Upper lobe of left lung (tissue), 6 donors: Measurements from ENCODE around the gene ACTG1. TPM values are rescaled to one million over a fixed set of nuclear protein-coding genes. Genes with fewer than 3 reads are reported as not detected.

Source experiments
- ATAC-seq, 2 donors: fragments of 200-7000 bp; cut with Tn5 transposase; one replicate each; pipeline ENCODE4 v1.9.1; 2022; ENCODE audit warnings: mild to moderate bottlenecking in 2 of 2, moderate library complexity in 2 of 2; ENCODE audit not compliant: low FRiP score in 2 of 2
- DNase-seq, 2 donors: peaks; one replicate each; pipeline ENCODE4 v3.0.0-alpha.2; 2019 to 2020
- H3K27ac ChIP-seq, 4 donors: fragments of 200-600 bp; sonication (generic); one replicate each; pipeline ENCODE4 v1.5.1; 2016 to 2019
- H3K27me3 ChIP-seq, 4 donors: fragments of 200-600 bp; sonication (generic); one replicate each; pipeline ENCODE4 v1.5.1; 2017 to 2019
- H3K36me3 ChIP-seq, 4 donors: fragments of 200-600 bp; sonication (generic); one replicate each; pipeline ENCODE4 v1.5.1; 2016 to 2019
- H3K4me1 ChIP-seq, 4 donors: fragments of 200-600 bp; sonication (generic); one replicate each; pipeline ENCODE4 v1.5.1; 2018 to 2019
- H3K4me3 ChIP-seq, 4 donors: fragments of 200-600 bp; sonication (generic); one replicate each; pipeline ENCODE4 v1.5.1; 2017 to 2019; ENCODE audit warnings: mild to moderate bottlenecking in 2 of 4, moderate library complexity in 1 of 4
- H3K9me3 ChIP-seq, 4 donors: fragments of 200-600 bp; sonication (generic); one replicate each; pipeline ENCODE4 v1.5.1; 2018 to 2019
- EP300 ChIP-seq, 4 donors: sonication (generic); formaldehyde crosslinking; IDR thresholded peaks; one replicate each; pipeline ENCODE4 v1.5.1; 2017; ENCODE audit warnings: antibody characterized with exemption in 4 of 4, control low read depth in 2 of 4
- POLR2A ChIP-seq, 4 donors: fragments of 450-650 bp; IDR thresholded peaks; one replicate each; pipeline ENCODE4 v1.5.1; 2016 to 2017; ENCODE audit warnings: antibody characterized with exemption in 4 of 4, mild to moderate bottlenecking in 2 of 4
- POLR2AphosphoS5 ChIP-seq, 2 donors: sonication (generic); formaldehyde crosslinking; IDR thresholded peaks; one replicate each; pipeline ENCODE4 v1.5.1; 2017; ENCODE audit warnings: antibody characterized with exemption in 2 of 2
- WGBS, 2 donors: methylation state at CpG; one replicate each; pipeline ENCODE4 v1.1.5; 2017 to 2018; 5-methylcytosine and 5-hydroxymethylcytosine counted together
- total RNA-seq, 6 donors: library from RNA; depleted of rRNA in 4 of 6; stranded (reverse); fragments of >200 nt in 4 of 6; gene quantifications; one replicate each; pipeline versions ENCODE4 v1.1.0 to v1.2.1, GENCODE V29; 2016 to 2021
- TF ChIP-seq, protein P1 (sequence below), 6 experiments: fragments of 450-650 bp in 4 of 6; fragments of 200-600 bp in 2 of 6; sonication (generic) in 2 of 6; IDR thresholded peaks; one replicate each; pipeline ENCODE4 v1.5.1; 2016 to 2019; ENCODE audit warnings: antibody characterized with exemption in 6 of 6
- donor health status: DM: no; HTN: no; CAD: no; lungs with moderate emphysema.
- donor health status: DM: no; HTN: yes; CAD: no; lungs with severe emphysema.

Gene ACTG1
- total RNA-seq, 6 donors from 2014 or later: 902 to 3,864 (median 2,097) TPM

DNA sequence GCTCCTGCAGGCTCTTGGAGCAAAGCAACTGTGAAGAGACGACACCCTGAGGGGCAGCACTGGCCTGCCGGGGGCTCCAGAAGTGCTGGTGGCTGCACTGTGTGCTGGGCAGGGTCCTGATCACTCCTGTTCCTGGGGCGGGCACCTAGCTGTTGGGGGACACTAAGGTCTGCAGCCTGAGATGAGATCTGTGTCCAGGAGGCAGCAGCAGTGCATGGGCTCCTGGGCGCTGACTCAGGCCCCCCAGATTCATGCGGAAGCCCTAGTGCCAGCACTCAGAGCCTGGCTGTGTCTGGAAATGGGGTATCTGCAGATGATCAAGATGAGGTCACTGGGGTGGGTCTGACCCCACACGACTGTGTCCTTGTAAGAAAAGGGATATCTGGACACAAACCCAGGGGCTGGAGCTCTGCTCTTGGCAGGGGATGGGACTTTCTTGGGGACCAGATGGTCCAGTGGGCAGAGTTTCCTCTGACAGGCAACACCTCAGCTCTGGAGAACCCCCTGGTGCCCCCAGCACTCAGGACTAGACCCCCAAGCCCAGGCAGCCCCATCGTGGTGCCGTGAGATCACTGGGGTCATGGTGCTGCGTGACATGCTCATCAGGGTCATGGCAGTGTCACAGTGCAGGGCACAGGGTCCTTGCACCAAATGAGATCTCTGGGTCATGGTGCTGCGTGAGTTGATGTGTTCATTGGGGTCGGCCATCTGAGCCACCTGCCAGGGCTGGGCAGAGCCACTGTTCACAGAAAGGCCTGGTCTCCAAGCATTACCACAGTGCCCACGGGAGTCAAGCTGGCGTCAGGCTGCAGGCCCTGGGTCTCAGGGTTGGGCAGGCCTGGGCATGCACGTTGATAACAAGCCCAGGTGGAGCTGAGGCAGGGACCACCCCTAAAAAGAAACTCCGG, 30.1 kb upstream of the ACTG1 start:
- H3K27ac ChIP-seq: no peak overlapping the region
- ATAC-seq (no peak), DNase-seq (peak in 1 of 2 donors; percentile 46)
- TF ChIP-seq POLR2A (IDR thresholded peaks at IDR 0.05) (no peak), POLR2AphosphoS5 (IDR thresholded peaks at IDR 0.05) (no peak), EP300 (IDR thresholded peaks at IDR 0.05) (no peak)
- H3K4me3 ChIP-seq: no peak overlapping the region
- 68 to 94% methylated on average over 3 to 15 of the region's 15 CpGs for WGBS, 2 donors
- no peaks in the 10 kb centered on the region for H3K9me3 ChIP-seq
- H3K4me1 ChIP-seq: peaks cover 0 to 3% (median 0%) of the 10 kb centered on the region in 4 donors
- peaks cover 0 to 3% (median 2%) of the 10 kb centered on the region in 4 donors for H3K27me3 ChIP-seq
- peaks cover 3 to 86% (median 76%) of the 10 kb centered on the region in 4 donors for H3K36me3 ChIP-seq

DNA sequence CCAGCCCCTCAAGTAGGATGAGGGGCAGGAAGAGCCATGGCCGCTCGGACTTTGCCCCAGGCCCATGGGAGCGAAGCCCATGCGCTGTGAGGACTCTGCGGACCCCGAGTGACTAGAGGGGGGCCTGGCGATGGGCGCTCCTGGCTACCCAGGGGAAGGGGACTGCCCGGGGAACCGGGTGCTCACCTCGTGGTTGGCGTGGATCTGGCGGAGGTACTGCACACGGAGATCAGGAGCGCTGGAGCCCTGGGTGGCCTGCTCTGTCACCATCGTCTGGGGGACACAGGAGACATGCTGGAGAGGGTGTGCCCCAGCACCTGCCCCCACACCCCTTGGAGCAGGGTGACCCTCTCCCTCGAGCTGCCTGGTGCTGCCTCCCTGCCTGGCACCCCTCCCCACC, 28.5 kb upstream of the ACTG1 start:
- H3K27me3 ChIP-seq: peaks cover 0 to 18% (median 16%) of the 10 kb centered on the region in 4 donors
- 91 to 94% methylated on average over 9 to 17 of the region's 17 CpGs for WGBS, 2 donors
- peak in 1 of 2 donors; percentile 63 for DNase-seq
- no peak for ATAC-seq
- H3K27ac ChIP-seq: no peak overlapping the region
- no peak overlapping the region for H3K4me3 ChIP-seq
- H3K36me3 ChIP-seq: peaks cover 3 to 70% (median 60%) of the 10 kb centered on the region in 4 donors
- H3K4me1 ChIP-seq: peaks cover 14 to 19% (median 15%) of the 10 kb centered on the region in 4 donors
- H3K9me3 ChIP-seq: no peaks in the 10 kb centered on the region
- TF ChIP-seq, protein P1, sequence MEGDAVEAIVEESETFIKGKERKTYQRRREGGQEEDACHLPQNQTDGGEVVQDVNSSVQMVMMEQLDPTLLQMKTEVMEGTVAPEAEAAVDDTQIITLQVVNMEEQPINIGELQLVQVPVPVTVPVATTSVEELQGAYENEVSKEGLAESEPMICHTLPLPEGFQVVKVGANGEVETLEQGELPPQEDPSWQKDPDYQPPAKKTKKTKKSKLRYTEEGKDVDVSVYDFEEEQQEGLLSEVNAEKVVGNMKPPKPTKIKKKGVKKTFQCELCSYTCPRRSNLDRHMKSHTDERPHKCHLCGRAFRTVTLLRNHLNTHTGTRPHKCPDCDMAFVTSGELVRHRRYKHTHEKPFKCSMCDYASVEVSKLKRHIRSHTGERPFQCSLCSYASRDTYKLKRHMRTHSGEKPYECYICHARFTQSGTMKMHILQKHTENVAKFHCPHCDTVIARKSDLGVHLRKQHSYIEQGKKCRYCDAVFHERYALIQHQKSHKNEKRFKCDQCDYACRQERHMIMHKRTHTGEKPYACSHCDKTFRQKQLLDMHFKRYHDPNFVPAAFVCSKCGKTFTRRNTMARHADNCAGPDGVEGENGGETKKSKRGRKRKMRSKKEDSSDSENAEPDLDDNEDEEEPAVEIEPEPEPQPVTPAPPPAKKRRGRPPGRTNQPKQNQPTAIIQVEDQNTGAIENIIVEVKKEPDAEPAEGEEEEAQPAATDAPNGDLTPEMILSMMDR (IDR thresholded peaks at IDR 0.05): no peak
- no peak for TF ChIP-seq POLR2A (IDR thresholded peaks at IDR 0.05)
- TF ChIP-seq EP300 (IDR thresholded peaks at IDR 0.05): no peak
- no peak for TF ChIP-seq POLR2AphosphoS5 (IDR thresholded peaks at IDR 0.05)

DNA sequence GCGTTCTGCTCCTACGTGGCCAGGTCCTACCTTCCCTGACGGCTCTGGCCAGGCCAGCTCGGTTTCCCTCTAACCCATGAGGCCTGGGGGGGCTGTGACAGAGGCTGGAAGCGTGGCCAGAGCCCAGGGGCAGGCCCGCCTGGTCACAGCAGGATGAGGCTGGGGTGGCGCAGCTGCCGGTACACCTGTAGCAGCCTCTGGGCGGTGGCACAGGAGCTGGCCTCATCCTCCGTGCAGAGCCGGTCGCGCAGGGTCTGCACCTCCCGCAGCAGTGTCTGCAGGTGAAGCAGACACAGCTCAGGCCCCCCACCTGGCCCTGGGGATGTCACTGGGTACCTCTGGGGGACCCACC, 28.1 kb upstream of the ACTG1 start:
- peaks cover 15 to 21% (median 15%) of the 10 kb centered on the region in 4 donors for H3K4me1 ChIP-seq
- no peaks in the 10 kb centered on the region for H3K9me3 ChIP-seq
- H3K36me3 ChIP-seq: peaks cover 3 to 66% (median 55%) of the 10 kb centered on the region in 4 donors
- no peak overlapping the region for H3K27ac ChIP-seq
- 93 to 96% methylated on average over 4 to 10 of the region's 14 CpGs for WGBS, 2 donors
- DNase-seq (no peak), ATAC-seq (no peak)
- no peak overlapping the region for H3K4me3 ChIP-seq
- TF ChIP-seq, protein P1 (IDR thresholded peaks at IDR 0.05): no peak
- no peak for TF ChIP-seq EP300 (IDR thresholded peaks at IDR 0.05)
- H3K27me3 ChIP-seq: peaks cover 0 to 23% (median 17%) of the 10 kb centered on the region in 4 donors

DNA sequence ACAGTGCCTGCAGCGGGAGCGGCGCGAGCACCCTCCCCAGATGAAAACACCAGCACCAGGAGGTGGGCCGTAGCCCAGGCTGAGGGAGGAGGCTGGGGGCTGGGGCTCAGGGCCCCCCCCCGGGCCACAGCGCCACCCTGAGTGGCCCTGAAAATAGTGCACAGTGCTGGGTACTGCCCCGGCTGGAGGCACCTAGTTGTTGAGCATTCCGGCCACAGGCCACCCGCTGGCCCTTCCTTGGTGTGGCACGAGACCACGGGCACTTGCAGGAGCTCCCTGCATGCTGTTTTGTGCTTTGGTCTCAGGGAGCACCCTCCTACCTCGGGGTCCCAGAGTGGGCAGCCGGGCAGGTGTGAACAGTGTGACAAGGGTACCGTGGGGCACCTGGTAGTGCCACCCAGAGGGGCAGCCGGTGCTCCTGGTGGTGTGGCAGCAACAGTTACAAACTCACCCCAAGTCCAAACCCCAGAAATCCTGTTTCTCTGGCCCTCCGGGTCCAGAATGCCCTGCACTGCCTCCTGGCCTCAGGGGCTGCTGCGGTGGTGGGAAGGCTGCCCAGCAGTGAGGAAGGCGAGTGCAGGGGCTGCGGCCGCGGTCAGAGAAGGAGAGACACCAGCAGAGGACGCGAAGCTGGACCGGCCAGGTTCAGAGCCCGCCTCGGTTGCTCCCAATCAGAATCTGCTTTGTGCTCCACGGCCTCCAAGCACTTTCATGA, 27.5 kb upstream of the ACTG1 start:
- Histone ChIP-seq H3K4me3 (no peak overlapping the region), H3K36me3 (peaks cover 3 to 60% (median 50%) of the 10 kb centered on the region in 4 donors), H3K27me3 (peaks cover 0 to 23% (median 17%) of the 10 kb centered on the region in 4 donors), H3K9me3 (no peaks in the 10 kb centered on the region), H3K4me1 (peaks cover 15 to 21% (median 15%) of the 10 kb centered on the region in 4 donors), H3K27ac (no peak overlapping the region)
- ATAC-seq (no peak), DNase-seq (peak in 1 of 2 donors; percentile 72)
- no peak for TF ChIP-seq POLR2A (IDR thresholded peaks at IDR 0.05)
- TF ChIP-seq POLR2AphosphoS5 (IDR thresholded peaks at IDR 0.05): no peak
- no peak for TF ChIP-seq EP300 (IDR thresholded peaks at IDR 0.05)
- TF ChIP-seq, protein P1 (IDR thresholded peaks at IDR 0.05): no peak
- 92 to 96% methylated on average over 15 to 28 of the region's 28 CpGs for WGBS, 2 donors

DNA sequence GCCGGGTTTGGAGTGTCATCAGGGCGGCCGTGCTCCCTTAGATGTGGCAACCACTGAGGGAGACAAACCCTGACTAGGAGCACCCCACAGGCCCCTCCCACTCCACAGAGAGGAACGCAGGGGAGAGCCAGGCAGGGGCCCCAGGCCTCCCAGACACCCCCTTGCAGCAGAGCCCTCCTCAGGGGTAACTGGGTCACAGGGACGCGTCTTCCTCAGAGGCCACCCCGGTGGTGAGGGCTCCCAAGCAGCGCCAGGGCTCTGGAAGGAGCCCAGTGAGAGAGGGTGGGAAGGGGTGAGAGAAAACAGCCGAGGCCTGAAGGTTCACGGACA, 26.9 kb upstream of the ACTG1 start:
- peaks cover 3 to 54% (median 44%) of the 10 kb centered on the region in 4 donors for H3K36me3 ChIP-seq
- no peak overlapping the region for H3K4me3 ChIP-seq
- DNase-seq: no peak
- 83% methylated on average over 10 of the region's 10 CpGs; no CpG with 5 or more reads in 1 of the 2 donors for WGBS, 2 donors
- H3K27ac ChIP-seq: no peak overlapping the region
- TF ChIP-seq, protein P1 (IDR thresholded peaks at IDR 0.05): no peak
- no peak for TF ChIP-seq EP300 (IDR thresholded peaks at IDR 0.05)
- TF ChIP-seq POLR2AphosphoS5 (IDR thresholded peaks at IDR 0.05): no peak
- TF ChIP-seq POLR2A (IDR thresholded peaks at IDR 0.05): no peak
- H3K4me1 ChIP-seq: peaks cover 15 to 21% (median 15%) of the 10 kb centered on the region in 4 donors
- no peak for ATAC-seq
- H3K27me3 ChIP-seq: peaks cover 0 to 26% (median 17%) of the 10 kb centered on the region in 4 donors
- no peaks in the 10 kb centered on the region for H3K9me3 ChIP-seq
